Activated T-cell treated with anti-CD3 and anti-CD28 coated beads for 24 hours (primary cell): ENCODE measurements around the gene PTPN13.

ENCODE experiments used
- DNase-seq: peaks from one replicate; pipeline ENCODE4 v3.0.0-alpha.2; 2020; ENCODE audit warnings: low read depth

PTPN13 gene

GRCh38 chr4:86818211-86818610, 224.1 kb downstream of the PTPN13 start:
- no peak for DNase-seq

DNA sequence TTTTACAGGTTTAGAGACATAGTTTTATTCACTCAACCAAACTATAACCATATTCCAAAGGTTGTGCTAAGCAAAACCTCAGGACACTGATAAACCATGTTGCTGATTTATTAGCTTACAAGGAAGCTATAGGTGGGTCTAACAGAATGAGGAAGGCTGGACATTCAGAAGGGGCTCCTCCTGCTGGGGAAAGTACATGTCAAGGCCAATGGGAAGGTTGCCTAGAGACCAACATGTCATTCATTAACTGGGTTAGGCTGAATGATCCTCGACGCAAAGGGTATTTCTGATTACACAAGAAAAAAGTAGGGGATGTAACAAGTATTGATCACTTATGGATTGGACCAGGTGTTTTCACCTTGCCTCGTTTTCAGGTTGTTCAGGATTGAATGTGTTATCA, 224.7 kb downstream of the PTPN13 start:
- DNase-seq = no peak

GRCh38 chr4:86819561-86819960, 225.4 kb downstream of the PTPN13 start:
- DNase-seq = no peak

DNA sequence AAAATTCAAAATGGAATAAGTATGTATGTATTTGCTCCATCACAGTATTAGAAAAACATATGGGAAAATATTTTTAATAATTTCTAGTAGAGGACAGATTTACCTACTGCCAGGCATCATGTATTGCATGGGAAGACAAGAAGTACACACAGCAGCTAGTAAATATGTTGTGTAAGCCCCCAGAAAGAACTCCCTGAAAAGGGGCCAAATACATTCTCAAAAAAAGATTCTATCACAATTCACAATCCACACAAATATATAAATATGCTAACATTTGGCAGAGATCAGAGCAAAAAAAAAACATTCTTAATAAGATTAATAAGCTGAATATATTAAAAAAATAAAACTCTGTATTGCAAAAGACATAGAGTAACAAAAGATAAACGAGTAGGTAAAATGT, 227.0 kb downstream of the PTPN13 start:
- no peak for DNase-seq

GRCh38 chr4:86822136-86822535, 228.0 kb downstream of the PTPN13 start:
- no peak for DNase-seq

- no peak for DNase-seq
Observed at GRCh38 chr4:86825511-86825910, 231.4 kb downstream of the PTPN13 start.

GRCh38 chr4:86831262-86832130, 237.4 kb downstream of the PTPN13 start:
- no peak for DNase-seq

DNA sequence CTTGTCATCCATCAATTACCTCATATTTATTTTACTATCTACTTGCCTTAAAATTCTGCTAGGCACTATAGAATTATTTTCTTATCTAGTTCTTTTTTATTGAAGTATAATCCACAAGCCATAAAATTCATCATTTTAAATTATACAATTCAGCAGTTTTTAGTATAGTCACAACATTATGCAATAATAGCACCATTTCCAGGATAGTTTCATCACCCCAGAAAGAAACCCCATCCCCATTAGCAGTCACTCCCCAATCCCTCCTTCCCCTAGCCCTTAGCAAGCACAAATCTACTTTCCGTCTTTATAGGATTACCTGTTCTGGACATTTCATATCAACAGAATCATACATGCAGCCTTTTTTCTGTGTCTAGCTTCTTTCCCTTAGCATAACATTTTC, 239.5 kb downstream of the PTPN13 start:
- no peak for DNase-seq

- DNase-seq = no peak
Observed at GRCh38 chr4:86834901-86835300, 240.8 kb downstream of the PTPN13 start.

- no peak for DNase-seq
Observed at GRCh38 chr4:86835677-86836076, 241.6 kb downstream of the PTPN13 start.

DNA sequence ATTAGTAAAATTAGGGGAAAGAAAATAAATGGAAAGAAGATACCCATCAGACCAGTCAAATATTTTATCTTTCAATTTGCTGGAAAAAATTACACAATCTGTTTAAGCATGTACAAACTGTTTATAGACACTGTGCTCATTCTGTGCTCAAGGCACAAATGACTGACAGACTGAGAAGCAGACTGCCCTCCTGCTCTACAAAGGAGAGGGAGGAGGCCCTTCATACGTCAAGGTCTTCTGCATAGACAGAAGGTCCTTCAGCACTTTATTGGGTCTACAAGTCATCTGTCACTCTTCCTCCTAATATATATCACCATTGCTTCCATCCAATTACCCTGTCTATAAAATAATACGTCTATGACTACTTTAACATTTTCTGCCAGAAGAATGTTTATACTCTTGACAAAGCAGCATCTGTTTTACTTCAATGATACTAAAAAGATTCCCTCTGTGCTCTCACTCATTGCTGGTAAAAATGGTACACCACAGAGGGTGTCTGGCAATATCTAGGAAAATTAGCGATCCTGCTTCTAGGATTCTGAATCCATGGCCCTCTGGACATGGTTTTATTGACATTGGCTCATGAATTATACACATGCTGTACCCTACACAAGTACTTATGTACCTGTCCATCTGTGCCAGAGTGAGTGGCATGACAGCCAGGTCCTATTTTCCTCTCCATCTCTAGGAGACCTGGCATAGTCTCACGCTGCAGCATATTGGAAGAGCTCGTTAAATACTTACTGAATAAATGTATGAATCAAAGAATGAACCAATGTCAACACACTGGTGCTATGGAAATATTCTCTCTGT, 243.8 kb downstream of the PTPN13 start:
- DNase-seq = no peak

DNA sequence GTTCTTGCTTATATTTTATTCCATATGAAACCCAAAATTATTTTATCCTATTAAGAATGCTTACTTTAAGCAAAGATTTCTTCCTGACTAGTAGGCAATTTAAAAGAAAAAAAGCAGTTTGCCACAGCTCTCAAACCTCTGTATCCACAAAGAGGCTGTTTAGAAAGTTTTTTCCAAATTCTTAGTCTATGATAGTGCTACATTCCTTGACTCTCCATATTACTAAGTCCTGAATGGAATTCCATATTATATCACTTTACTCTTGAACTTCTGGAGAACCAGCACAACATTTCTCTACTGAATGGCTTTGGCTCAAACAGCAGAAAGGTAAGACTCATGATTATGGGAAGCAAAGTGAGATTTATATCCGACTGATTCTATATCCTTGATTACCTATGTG, 246.7 kb downstream of the PTPN13 start:
- no peak for DNase-seq

DNA sequence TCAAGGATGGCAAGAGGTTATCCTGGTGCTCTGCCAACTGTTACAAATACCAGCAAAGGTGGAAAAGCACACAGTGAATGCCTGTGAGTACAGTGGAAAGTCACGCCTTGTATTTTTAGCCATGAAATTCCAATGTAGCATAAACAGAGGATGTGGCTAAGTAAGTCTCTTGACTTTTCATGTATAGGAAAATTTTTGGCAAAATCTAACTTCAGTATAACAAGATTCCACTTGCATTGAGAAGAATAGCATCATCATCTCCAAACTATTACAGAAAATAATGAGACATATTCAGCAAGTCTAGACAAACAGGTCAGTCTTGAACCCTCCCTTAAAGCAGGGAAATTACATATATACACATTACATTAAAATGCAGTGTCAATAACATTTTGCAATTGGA, 247.2 kb downstream of the PTPN13 start:
- no peak for DNase-seq

DNA sequence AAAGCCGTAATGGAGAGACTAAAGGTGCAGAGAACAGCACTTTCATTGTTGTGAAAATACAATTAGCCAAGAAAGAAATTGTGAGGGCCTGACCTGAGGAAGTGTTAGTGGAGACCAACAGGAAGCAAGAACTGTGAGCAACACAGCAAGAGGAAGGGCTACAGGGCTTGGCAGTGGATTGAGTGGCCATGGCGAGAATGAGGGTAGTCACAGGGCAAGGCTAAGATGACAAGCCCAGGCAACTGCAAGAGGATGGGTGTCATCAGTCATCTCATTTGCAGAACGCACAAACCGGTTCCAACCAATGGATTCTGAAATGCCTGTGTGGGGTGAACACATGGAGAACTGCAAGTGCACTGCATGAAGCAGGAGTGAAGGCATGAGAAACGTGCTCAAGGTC, 251.5 kb downstream of the PTPN13 start:
- no peak for DNase-seq

DNA sequence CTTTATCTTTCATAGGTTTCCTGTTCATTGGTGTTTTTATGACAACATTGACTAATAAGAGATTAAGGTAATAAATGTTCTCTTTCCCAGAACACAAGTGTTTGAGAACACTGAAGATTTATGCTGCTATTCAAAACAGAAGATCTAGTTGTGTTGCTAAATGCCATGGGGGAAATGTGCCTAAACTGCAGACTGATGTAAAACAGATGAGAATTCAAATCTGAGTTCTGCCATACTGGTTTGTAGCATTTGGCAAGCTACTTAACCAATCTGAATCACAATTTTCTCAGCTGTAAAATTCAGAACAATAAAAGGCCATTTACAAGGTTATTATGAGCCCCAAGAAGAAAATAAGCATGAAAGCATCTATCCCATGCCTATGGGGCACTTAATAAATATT, 252.8 kb downstream of the PTPN13 start:
- no peak for DNase-seq

- no peak for DNase-seq
Observed at GRCh38 chr4:86847571-86847970, 253.5 kb downstream of the PTPN13 start.

- DNase-seq = no peak
Observed at GRCh38 chr4:86848136-86848535, 254.0 kb downstream of the PTPN13 start.

- no peak for DNase-seq
Observed at GRCh38 chr4:86848732-86849619, 254.9 kb downstream of the PTPN13 start, which contains the start of gene SLC10A6. SLC10A6 (minus strand) TSS chr4:86849384; CDS start chr4:86849115, 269 bp downstream.

GRCh38 chr4:86853209-86853608, 259.1 kb downstream of the PTPN13 start:
- no peak for DNase-seq

GRCh38 chr4:86855572-86855971, 261.5 kb downstream of the PTPN13 start:
- DNase-seq = no peak

DNA sequence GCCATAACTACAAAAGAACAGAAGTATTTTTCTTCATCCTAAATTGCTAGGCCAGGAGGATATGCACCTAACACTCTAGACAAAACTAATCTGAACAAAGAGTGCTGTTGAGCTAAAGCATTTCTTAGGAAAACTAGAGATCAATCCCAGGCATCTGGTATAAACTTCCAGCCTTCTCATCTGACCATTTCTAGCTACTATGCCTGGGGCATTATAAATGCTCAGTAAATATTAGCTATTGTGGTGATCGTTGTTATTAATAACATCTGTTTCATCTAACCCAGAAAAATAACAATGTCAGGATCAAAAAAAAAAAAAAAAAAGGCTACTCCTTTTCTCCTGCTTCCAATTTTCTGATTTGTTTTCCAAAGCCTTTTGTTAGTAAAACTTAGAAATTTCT, 262.8 kb downstream of the PTPN13 start:
- no peak for DNase-seq
